DOHH2 (cell line): ENCODE data around the gene SLC39A11.

Experiments
- CTCF ChIP-seq: fragments of 200-600 bp; sonication (generic); IDR thresholded peaks from one replicate; pipeline ENCODE4 v1.5.1; 2014; ENCODE audit warnings: antibody characterized with exemption, mild to moderate bottlenecking, low read depth, low read length; ENCODE audit not compliant: poor library complexity, severe bottlenecking
- EZH2phosphoT487 ChIP-seq: fragments of 200-600 bp; sonication (generic); IDR thresholded peaks from 2 replicates; pipeline ENCODE4 v1.6.1; 2017; ENCODE audit warnings: borderline replicate concordance, mild to moderate bottlenecking, antibody characterized with exemption, low read length, moderate library complexity, mixed read lengths

- TF ChIP-seq CTCF (no peak), EZH2phosphoT487 (no peak)
These were observed 460.4 kb downstream of the SLC39A11 start for GRCh38 chr17:72631949-72632684.
